PC-9 (cell line): ENCODE data around the gene ISLR2.
"Not testable (repeated sequence)": the region's sequence is repeated elsewhere in the genome, so short reads cannot be mapped to it uniquely, and the experiment has no call there.

Source experiments
- EZH2 ChIP-seq: fragments of 200-600 bp; sonication (generic); IDR thresholded peaks from 2 replicates; pipeline ENCODE4 v1.8.0; 2017; ENCODE audit warnings: antibody characterized with exemption, low read depth
- TF ChIP-seq, protein P1 (sequence below): fragments of 200-600 bp; sonication (generic); conservative IDR thresholded peaks from 2 replicates; pipeline ENCODE4 v1.6.1; 2017; ENCODE audit warnings: mixed run types, antibody characterized with exemption, mild to moderate bottlenecking, moderate library complexity

DNA sequence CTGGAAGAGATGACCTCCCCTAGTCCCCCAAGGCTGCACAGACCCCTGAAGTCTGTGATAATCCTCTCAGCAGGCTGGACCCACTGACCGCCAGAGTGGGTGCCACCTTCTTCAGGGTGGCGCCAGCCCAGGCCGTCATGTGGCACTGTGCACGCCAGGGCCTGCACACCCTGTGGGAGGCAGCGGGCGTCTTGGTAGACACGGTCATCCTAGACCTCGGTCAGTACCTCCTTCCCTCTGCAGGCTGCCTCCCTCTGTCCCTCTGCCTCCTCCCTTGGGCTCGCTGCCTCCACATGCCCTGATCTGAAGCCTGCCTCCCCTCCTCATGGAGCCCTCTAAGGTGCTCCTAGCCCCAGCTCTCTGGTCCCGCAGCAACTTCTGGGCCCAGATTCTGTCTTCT is 34.8 kb upstream of the ISLR2 start:
- TF ChIP-seq, protein P1, sequence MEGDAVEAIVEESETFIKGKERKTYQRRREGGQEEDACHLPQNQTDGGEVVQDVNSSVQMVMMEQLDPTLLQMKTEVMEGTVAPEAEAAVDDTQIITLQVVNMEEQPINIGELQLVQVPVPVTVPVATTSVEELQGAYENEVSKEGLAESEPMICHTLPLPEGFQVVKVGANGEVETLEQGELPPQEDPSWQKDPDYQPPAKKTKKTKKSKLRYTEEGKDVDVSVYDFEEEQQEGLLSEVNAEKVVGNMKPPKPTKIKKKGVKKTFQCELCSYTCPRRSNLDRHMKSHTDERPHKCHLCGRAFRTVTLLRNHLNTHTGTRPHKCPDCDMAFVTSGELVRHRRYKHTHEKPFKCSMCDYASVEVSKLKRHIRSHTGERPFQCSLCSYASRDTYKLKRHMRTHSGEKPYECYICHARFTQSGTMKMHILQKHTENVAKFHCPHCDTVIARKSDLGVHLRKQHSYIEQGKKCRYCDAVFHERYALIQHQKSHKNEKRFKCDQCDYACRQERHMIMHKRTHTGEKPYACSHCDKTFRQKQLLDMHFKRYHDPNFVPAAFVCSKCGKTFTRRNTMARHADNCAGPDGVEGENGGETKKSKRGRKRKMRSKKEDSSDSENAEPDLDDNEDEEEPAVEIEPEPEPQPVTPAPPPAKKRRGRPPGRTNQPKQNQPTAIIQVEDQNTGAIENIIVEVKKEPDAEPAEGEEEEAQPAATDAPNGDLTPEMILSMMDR: not testable (repeated sequence)
- not testable (repeated sequence) for TF ChIP-seq EZH2
